ENCODE measurements around the gene SLC43A2. TPM values are rescaled to one million over a fixed set of nuclear protein-coding genes. Genes with fewer than 3 reads are reported as not detected.

SLC43A2 gene
- total RNA-seq, 1 experiment from 2014 or later: 6.8 TPM

- no peaks in the 10 kb centered on the region for H3K79me2 ChIP-seq (ENCODE audit: low read depth)
- peak; percentile 58 to 71 for DNase-seq
- no peaks in the 10 kb centered on the region for H3K9me3 ChIP-seq (ENCODE audit: insufficient read depth, low read depth)
- H3K4me2 ChIP-seq: peak overlapping the region; percentile 36; the same call in 1 of the 2 replicates
- no peak overlapping the region for H3K4me3 ChIP-seq
- H3K36me3 ChIP-seq (ENCODE audit: low read depth): no peaks in the 10 kb centered on the region
- BruUV-seq (replicated peaks): no TSS peak
- H3K27me3 ChIP-seq (ENCODE audit: insufficient read depth, low read depth): no peaks in the 10 kb centered on the region
- POLR2A ChIA-PET (ENCODE audit: unreplicated experiment): interaction anchor here (0.6 kb wide), 3 partner anchors 10 to 250 kb away, joined by 4 to 11 read pairs (median 5); no protein-coding TSS in a partner anchor
- H2AFZ ChIP-seq: 0 out of 2 replicates have a peak overlapping the region, but pooled peaks have one; percentile 13
- TF ChIP-seq CTCF (conservative IDR thresholded peaks at IDR 0.05) (no peak; the same call in 1 of the 2 replicates), EZH2 (IDR thresholded peaks at IDR 0.05; ENCODE audit: low read depth) (no peak)
- H3F3A ChIP-seq (ENCODE audit: insufficient read depth, low read depth): peaks cover 13% of the 10 kb centered on the region; the same call in 1 of the 2 replicates
- H3K9me2 ChIP-seq (ENCODE audit: insufficient read depth): no peaks in the 10 kb centered on the region
- H4K20me1 ChIP-seq (ENCODE audit: insufficient read depth): no peaks in the 10 kb centered on the region
- intact Hi-C loops (cut with micrococcal nuclease; ENCODE audit: unreplicated experiment): loop anchor here (1.0 kb wide), 1 partner anchor 27 kb away; no protein-coding TSS in a partner anchor
- CTCF ChIA-PET: interaction anchor here (0.6 to 1.4 kb wide), 5 partner anchors 10 to 253 kb away, joined by 3 to 11 read pairs (median 5); partner anchors contain the start of gene SLC43A2
- 0 out of 2 replicates have a peak, but pooled peaks cover 3% of the 10 kb centered on the region for H3K4me1 ChIP-seq (replicated peaks; ENCODE audit: insufficient read depth)
- 0 out of 2 replicates have a peak overlapping the region, but pooled peaks have one; percentile 22 for H3K27ac ChIP-seq
Observed at GRCh38 chr17:1617620-1618174, 10.9 kb downstream of the SLC43A2 start.

- intact Hi-C loops (cut with micrococcal nuclease; ENCODE audit: unreplicated experiment): no loop called here
- Histone ChIP-seq H4K20me1 (ENCODE audit: insufficient read depth) (no peaks in the 10 kb centered on the region), H3K4me2 (no peak overlapping the region), H3F3A (ENCODE audit: insufficient read depth, low read depth) (peaks cover 13% of the 10 kb centered on the region; the same call in 1 of the 2 replicates), H3K79me2 (ENCODE audit: low read depth) (no peaks in the 10 kb centered on the region), H3K27ac (no peak overlapping the region), H2AFZ (no peak overlapping the region), H3K4me3 (no peak overlapping the region), H3K9me3 (ENCODE audit: insufficient read depth, low read depth) (no peaks in the 10 kb centered on the region), H3K36me3 (ENCODE audit: low read depth) (no peaks in the 10 kb centered on the region), H3K27me3 (ENCODE audit: insufficient read depth, low read depth) (no peaks in the 10 kb centered on the region), H3K9me2 (ENCODE audit: insufficient read depth) (no peaks in the 10 kb centered on the region), H3K4me1 (replicated peaks; ENCODE audit: insufficient read depth) (0 out of 2 replicates have a peak, but pooled peaks cover 3% of the 10 kb centered on the region)
- CTCF ChIA-PET: interaction anchor here (0.7 kb wide), 1 partner anchor 16 kb away, joined by 3 read pairs; no protein-coding TSS in a partner anchor
- TF ChIP-seq CTCF (conservative IDR thresholded peaks at IDR 0.05) (no peak), EZH2 (IDR thresholded peaks at IDR 0.05; ENCODE audit: low read depth) (no peak)
- no peak for DNase-seq
- no TSS peak for BruUV-seq (replicated peaks)
- POLR2A ChIA-PET (ENCODE audit: unreplicated experiment): interaction anchor here (0.7 kb wide), 1 partner anchor 203 kb away, joined by 6 read pairs; no protein-coding TSS in a partner anchor
Observed at GRCh38 chr17:1616101-1616500, 12.5 kb downstream of the SLC43A2 start.

GRCh38 chr17:1612400-1612799, 16.2 kb downstream of the SLC43A2 start:
- H3F3A ChIP-seq (ENCODE audit: insufficient read depth, low read depth): 0 out of 2 replicates have a peak, but pooled peaks cover 2% of the 10 kb centered on the region
- H3K36me3 ChIP-seq (ENCODE audit: low read depth): no peaks in the 10 kb centered on the region
- no peak overlapping the region for H3K27ac ChIP-seq
- TF ChIP-seq EZH2 (IDR thresholded peaks at IDR 0.05; ENCODE audit: low read depth) (no peak), CTCF (conservative IDR thresholded peaks at IDR 0.05) (no peak)
- no peak overlapping the region for H2AFZ ChIP-seq
- BruUV-seq (replicated peaks): no TSS peak
- intact Hi-C loops (cut with micrococcal nuclease; ENCODE audit: unreplicated experiment): no loop called here
- no peak for DNase-seq
- H3K9me3 ChIP-seq (ENCODE audit: insufficient read depth, low read depth): no peaks in the 10 kb centered on the region
- H3K4me3 ChIP-seq: no peak overlapping the region
- H4K20me1 ChIP-seq (ENCODE audit: insufficient read depth): no peaks in the 10 kb centered on the region
- no peaks in the 10 kb centered on the region for H3K79me2 ChIP-seq (ENCODE audit: low read depth)
- H3K9me2 ChIP-seq (ENCODE audit: insufficient read depth): no peaks in the 10 kb centered on the region
- ChIA-PET CTCF (no interaction called here), POLR2A (ENCODE audit: unreplicated experiment) (no interaction called here)
- no peak overlapping the region for H3K4me2 ChIP-seq
- H3K27me3 ChIP-seq (ENCODE audit: insufficient read depth, low read depth): no peaks in the 10 kb centered on the region
- 0 out of 2 replicates have a peak, but pooled peaks cover under 1% of the 10 kb centered on the region for H3K4me1 ChIP-seq (replicated peaks; ENCODE audit: insufficient read depth)

Measured in PC-9 (cell line).